A204.1 (cell line): ENCODE data around the gene ZFPM1.

ENCODE experiments used
- FAIRE-seq: peaks from 2 replicates; lab custom pipeline; 2012; peaks lifted over from hg19 to GRCh38; lab: Jason Lieb, UNC

Gene ZFPM1

DNA sequence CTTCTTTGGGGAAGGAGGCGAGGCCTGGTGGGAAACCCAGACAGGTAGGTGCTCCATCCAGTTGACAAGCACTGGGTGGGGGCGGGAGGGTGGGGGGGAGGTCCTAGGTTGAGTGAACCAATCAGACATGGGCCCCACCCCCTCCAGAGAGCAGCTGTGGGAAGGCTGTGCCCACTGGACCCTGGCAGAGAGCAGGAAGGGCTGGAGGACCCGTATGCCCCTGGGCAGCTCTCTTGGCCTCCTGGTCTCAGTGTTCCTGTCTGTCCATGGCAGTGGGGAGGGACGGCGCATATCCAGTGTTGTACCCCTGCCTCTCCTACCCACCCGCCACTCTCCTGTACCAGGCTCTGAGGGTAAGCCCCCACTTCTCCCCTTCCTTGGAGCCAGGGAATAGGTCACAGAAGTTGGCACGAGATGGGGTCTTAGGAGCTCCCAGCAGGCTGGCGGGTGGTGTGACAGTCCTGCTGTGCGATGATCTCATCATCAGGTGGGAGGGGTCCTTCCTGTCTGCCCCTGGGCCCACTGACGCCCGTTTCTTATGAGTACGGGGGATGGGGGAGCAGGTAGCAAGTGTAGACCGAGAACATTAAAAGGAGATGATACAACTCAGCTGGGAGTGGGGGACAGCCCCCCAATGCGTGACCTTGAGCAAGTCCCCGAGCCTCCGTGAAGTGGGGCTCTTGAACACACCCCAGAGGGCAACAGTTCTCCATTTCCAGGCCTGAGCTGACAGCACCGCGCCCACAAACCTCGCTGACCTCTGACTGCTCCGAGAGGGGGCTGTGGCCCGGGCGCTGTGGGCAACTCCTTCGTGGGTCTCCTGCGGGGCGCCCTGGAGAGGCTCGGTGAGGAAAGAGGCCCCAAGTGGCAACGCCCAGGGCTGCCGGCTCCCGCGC is 1.2 kb upstream of the ZFPM1 start:
- no peak for FAIRE-seq

DNA sequence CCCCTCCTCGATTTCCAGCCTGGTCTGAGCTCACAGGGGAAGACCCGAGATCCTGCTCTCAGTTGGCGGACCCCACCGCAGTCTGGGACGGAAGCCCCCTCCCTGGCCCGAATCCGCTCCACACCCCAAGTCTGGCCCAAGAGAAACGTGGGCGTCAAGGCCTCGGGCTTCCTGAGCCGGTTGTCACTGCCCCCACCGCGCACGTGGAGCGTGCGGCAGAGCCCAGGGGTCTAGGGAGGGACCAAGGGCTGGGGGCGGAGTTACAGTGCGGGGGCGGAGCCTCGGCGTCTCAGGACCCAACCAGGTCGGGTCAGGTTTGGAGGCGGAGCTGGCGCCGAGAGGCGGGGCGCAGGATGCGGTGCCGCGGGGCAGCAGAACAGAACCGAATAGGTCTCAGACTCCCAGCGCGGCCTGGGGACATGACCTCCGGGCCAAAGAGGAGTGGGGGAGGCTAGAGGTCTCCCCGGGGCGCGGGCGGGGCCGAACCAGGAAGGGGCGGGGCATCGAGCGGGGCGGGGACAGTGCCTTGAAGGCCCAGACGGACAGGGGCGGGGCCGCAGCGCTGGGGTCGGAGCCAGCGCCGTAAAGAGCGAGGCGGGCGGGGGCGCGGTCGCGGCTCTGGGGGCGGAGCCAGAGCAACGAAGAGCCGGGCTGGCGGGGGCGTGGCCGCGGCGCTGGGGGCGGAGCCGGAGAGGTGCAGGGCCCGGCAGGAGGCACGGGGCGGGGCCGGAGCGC is 431 bp upstream of the ZFPM1 start:
- no peak for FAIRE-seq

DNA sequence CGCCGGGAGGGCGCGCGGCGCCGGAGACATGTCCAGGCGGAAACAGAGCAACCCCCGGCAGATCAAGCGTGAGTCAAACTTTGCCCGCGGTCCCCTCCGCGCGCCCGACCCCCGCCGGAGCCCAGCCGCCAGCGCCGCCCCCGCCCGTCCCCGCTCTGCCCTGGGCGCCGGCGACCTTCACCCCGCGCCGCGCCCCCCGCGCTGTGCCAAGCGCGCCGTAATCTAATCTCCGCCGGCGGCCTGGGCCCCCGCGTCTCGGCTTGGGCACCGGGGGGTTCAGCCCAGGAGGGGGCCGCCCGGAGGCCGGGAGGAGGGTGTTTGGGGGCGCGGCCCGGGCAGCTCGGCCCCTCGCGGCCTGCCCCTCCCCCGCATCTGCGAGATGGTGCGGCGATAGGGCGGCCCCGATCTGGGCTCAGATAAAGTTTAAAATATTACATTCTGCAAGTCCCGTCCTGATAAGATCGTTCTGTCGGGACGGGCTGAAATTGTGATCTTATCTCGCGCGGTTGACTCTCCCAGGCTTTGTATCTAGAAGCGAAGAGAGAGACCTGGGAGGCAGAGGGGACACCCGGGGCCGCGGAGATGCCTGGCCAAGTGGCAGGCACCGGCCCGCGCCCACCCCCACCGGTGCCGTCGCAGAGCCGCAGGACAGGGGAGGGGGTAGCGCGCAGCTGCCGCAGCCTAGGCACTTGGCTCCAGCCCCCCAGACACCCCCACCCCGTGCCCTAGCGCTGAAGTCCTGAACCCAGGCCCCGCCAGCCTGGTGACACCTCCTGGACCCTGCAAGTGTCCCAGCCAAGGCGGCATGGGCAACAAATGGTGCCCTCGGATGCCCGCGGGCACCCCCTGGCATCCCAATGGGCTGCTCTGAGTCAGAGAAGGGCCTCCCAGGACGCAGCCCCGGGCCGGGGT is 787 bp downstream of the ZFPM1 start:
- no peak for FAIRE-seq

DNA sequence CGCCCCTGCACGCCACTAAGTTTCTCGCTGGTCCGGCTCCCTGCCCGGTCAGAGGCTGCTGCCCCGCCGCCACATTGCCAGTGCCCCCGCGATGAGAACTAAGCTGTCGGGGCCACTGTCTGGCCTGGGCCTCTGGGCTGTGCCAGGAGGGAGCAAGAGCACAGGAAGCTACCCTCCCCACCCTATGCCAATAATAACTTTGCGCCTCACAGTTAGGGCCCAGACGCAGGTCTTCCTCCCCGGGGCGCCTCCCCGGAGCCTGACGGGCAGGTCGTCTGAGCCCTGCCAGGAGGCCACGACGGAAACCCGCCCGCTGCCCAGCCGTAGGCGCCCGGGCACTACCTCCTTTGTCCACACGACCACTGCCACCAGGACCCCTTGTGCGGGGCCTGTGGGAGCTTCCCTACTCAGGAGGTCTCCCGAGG is 1.5 kb downstream of the ZFPM1 start:
- FAIRE-seq: no peak

DNA sequence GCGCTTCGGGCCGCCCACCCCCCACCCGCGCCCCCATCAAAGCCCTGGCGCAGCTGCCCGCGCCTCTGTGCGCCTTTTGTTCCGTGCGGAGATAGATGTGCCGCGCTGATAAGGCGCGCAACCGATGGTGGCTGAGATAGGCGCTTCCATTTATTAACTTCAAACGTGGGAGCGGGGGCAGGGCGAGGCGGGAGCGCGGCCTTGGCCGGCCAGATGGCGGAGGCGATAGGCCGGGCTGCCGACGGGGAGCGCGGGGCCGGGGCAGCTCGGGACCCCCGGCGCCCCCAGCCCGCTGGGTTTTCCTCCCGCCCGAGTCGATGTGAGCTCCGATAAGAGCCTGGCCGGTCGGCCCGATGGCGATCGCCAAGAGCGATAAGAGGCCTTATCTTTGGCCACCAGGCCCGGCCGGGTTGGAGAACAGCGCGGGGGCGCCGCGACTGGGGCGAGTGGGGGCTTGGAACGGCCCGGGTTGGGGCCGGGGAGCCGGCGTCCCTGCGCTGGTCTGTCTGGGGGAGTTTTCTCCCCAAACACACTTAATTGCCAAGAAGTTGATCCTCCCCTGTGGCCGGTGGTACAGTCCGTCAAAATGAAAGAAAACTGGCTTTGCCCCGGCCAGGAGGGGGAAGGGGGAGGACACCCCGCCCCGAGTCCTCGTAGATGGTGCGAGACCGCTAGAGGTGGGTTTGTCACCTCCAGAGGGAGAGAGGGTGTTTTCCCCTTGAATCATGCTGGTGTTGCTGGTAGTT is 2.7 kb downstream of the ZFPM1 start:
- no peak for FAIRE-seq

DNA sequence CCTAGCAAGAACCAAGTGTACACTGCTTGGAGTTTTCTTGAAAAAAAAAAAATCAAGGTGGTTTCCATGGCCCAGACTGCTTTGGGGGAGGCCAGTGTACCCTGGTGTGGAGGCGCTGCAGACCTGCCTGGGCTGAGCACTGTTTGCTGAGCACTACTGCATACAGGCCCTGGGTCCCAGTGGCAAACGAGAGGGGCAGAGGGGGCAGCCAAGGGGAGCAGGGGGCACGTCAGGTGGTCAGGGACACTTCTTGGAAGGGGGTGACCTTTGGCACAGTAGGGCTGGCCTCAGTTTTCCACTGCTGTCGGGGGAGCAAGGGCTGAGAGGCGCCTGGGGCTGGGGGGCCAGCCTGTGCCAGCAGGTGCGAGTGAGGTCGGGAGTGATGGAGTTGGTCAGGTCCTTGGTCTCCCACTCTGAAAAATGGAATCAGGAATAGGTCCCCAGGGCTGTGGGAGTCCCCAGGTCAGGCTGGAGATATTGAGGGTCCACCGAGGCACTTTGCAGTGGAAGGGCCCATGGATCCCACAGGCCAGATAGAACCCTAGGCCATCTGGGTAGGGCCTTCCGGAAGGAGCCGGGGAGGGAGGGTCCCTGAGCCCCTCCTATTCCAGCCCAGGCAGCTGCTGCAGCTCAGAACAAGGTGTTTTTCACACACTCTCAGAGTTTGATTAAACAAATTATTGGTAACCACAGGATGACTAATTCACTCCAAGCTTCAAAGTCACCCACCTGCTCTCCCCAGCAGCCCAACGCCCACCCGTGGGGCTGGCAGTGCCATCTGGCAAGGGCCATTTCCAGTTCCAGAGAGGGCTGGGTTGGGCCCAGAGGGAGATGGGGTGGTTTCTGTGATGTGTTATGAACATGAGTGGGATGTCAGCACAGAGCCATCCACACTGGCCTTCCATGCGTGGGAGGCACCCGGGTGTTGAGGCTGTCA is 3.5 kb downstream of the ZFPM1 start:
- FAIRE-seq: no peak

DNA sequence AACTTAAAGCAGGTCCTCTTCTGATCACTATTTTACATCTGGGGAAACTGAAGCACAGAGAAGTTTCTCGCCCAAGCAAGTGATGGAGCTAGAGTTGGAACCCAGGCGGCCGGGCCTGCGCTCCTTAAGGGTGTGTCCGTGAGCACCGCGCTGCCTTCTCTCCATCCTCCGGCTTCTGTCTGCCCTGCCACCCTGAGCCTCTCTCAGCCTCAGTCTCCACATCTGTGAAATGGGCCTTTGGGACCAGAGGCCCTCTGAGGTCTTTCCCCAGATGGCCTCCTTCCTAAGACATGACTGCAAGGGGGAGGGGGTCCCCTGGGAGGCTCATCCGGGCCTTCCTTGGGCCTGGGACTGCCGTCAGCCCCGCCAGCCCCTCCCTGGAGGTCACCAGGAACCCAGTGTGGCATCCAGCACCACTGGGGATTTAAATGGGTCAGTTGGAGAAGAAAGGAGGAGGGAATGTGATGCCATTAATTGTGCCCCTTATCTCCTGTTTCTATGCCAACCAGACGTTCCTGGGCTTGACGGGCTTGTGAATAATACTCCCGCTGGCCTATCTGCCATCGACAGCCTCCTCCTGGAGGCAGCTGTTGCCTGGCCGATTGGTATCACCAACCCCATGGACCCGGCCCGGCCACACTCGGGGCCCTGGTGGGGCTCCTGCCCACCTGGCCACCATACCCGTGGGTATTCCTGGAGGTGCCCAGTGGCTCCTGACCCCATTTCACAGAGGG is 5.1 kb downstream of the ZFPM1 start:
- no peak for FAIRE-seq

DNA sequence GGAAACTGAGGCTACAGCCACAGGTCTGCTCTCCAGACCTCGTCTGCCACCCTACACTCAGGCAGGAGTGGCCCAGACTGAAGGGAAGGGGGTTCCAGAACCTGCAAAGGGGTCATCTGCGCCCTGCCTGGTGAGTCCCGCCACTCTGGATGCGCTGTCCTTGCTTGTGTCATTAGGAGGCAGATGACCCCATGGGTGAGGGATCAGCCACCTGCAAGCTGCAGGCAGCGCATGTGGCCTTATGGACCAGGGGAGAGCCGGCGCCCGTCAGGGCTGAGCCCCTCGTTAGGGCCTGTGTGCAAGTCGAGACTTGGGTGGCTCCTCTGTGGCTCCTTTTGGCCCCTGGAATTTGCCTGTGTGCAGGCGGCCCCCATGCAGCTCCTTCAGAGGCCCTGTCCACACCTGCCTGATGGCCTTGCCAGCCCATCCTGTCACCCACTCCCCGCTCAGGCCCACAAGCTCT is 5.7 kb downstream of the ZFPM1 start:
- no peak for FAIRE-seq

DNA sequence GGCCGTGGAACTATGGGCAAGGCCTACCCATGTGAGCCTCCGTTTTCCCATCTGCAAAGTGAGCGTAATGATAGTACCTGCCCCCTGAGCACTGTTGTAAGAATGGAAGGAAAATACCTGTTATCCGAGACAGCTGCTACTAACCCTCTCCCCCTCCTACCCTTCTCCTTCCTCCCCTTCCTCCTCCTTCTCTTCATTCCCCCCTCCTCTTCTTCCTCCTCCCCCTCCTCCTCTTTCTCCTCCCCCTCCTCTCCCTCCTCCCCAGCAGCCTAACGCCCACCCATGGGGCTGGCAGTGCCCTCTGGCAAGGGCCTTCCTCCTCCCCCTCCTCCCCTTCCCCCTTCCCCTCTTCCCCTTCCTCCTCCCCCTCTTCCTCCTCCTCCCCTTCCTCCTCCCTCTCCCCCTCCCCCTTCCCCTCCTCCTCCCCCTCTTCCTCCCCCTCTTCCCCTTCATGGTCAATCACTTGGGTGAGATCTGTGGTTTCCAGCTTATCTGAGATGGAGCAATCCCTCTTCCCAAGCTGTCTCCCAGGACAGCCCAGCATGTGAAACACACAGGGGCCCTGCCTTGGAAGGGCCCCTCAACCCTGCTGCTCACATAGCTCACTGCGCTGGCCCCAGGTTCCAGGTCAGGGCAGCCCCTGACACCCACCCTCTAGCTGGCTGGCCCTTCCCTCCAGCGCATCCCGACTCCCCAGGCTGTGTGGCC is 6.4 kb downstream of the ZFPM1 start:
- FAIRE-seq: no peak

DNA sequence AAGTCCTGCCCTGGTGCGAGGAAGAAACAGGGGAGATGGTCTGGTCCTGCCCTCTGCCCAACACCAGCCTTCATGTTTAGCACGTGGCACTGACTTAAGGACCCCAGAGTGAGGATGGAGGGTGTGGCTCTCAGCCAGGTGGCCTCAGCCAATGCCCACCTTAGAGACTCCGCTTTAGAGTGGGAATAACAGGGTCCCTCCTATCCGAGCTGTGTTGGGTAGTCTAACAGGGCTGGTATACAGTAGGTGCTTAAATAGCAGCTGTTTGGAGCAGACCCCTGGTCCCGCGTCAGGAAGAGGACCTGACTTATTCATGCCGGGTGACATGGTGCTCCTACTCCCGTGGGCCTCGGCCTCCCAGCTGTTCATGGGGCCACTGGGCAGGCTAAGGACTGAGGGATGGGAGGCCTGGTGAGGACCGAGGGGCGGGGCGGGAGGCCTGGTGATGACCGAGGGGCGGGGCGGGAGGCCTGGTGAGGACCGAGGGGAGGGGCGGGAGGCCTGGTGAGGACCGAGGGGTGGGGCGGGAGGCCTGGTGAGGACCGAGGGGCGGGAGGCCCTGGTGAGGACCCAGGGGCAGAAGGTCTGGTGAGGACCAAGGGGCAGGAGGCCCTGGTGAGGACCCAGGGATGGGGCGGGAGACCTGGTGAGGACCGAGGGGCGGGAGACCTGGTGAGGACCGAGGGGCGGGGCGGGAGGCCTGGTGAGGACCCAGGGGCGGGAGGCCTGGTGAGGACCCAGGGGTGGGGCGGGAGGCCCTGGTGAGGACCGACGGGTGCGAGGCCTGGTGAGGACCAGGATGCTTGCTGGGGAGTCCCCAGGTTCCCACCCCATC is 7.6 kb downstream of the ZFPM1 start:
- no peak for FAIRE-seq

DNA sequence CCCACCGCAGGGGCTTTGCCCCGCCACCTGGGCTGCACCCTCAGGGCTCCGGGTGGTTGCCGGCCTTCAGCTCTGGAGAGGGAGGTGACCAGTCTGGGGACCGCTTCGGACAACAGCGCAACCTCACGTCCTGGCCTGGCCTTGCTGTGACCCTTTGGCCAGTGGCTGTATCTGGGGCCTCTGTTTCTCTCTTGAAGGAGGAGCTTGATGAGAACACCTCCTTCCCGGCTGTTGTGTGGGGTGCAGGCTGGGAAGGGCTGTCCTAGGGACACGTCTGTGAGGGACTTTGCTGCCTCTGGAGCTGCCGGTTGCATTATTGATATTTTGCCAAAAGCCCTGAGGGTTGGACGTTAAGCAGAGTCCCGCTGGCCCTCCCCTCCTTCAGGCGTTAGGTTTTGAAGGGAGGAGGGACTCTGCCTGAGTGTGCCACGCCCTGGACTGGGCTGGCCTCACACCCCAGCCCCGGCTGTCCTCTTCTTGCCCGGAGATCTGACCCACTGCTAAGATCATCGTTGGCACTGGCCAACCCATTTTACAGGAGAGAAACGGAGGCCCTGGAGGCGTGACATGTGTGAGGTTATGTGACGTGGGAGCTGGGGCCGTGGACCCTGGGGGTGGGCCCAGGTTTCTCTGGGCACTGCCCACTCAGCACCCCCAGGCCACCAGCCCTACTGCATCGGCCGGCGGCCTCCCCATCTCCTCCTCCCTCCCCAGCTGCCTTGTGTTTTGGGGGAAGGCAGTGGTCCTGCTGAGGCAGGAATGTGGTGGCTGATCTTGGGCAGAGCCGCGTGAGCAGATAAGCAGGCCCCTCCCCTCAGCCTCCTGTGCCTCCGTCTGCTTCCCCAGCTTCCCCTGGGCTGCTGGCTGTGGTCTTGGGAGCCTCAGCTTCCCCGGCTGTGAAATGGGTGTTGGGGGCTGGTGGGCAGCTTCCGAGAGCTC is 8.5 kb downstream of the ZFPM1 start:
- no peak for FAIRE-seq

DNA sequence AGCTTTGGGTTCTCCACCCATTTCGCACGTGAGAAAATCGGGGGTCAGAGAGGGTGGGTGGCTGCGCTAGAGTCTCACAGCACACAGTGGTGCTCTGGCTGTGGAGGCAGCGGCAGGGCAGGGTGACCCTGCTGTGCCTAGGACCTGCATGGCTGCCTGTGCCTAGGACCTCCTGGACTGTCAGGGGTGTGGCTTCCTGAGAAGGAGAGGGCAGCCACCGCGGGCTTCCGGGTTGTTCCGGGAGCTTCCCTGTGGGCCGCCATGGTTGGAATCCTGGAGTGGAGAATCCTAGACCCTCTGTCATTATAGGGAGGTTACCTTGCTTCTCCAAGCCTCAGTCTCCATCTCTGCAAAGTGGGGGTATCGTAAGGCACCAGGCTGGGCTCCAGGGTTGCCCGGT is 9.3 kb downstream of the ZFPM1 start:
- FAIRE-seq: no peak

DNA sequence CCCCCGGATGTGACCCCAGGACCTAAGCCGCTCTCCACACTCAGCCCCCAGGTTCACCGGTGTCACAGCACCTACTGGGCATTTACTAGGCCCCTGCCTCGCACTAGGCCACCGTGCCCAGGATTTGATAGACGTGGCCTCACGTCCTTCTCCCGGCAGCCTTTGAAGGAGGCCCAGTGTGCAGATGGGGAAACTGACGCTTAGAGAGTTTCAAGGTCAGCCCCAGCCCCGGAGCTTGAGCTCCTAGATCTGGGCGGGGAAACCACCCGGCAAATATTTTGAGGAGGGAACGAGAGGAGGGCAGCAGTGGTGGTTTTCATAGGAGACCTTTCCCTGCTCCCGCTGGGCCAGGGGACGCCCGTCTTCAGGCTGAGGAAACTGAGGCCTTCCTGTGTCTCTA is 10.3 kb downstream of the ZFPM1 start:
- no peak for FAIRE-seq

DNA sequence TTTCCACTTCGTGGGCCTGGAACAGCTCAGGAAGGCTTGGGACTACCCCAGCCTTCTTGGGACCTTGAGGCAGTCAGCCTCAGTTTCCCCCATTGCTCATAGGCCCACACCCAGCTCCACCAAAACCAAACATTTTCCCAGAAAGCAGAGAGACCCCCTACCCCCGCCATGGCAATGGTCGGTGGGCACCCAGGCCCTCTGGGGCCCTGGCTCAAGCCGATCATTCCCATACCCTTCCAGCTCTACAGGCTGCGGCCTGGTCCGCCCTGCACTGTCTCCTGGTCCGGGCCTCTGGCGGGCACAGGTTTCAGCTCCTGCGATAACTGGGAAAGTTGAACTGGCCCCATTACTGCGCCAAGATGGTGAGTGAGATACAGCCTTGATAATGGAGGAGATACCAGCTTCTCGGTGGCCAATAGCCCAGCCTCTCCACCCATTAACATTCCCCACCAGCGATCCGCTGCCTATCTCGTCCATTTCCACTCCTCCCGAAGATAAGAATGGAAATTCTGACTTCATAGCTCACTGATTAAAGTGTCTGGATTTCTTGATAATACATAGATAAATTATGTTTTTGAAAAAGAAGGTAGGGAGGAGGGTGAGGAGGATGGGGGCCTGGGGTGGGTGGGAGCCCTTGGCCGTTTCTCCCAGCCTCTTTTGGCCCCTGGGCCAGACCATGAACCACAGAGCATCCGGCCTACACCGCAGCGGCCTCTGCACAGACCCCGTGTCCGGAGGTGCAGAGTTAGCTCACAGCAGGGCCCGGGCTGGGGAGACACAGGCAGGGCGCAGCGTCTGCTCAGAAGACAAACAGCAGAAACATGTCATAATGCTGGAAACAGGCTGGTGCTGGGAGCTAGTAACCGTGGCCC is 11.6 kb downstream of the ZFPM1 start:
- FAIRE-seq: no peak

DNA sequence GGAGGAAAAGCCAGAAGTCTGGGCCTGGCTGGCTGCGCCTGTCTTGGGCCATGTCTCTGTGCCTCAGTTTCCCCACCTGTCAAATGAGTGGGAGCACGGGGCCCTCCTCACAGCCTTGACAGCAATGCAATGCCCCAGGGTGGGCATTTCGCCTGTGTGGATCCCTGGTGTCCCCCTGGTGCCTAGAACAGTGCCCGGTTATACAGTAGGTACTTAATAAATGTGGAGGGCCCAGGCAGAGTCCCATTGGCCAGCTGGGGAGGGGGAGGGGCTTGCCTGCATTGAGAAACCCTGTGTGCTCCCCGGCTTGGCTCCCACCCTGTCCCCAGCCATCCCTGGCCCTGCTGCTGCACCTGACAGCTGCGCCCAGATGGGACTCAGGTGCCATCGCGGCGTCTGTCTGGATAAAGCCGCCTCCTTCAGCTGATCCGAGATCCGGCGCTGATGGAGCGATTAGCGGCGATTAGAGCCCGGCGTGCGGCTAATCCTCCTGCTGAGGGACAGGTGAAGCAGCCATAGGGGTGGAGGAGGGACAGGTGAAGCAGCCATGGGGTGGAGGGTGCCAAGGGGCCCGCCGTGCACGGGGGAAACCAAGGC is 12.4 kb downstream of the ZFPM1 start:
- FAIRE-seq: no peak
